LNCaP clone FGC (cell line): ENCODE results near the gene CDC37L1.
A peak's percentile ranks its signal among the peaks of the same experiment; 100 is the strongest.

ENCODE experiments used
- DNase-seq: peaks from one replicate; pipeline ENCODE4 v3.0.0-alpha.2; 2011; ENCODE audit warnings: low read depth
- H3K4me3 ChIP-seq: 2 replicates; pipeline ENCODE4 v1.5.1; 2011; ENCODE audit warnings: mild to moderate bottlenecking, low read depth, low read length, control low read depth
- CTCF ChIP-seq: IDR thresholded peaks from 2 replicates; pipeline ENCODE4 v1.5.1; 2012; ENCODE audit warnings: mild to moderate bottlenecking; ENCODE audit not compliant: control insufficient read depth, insufficient read depth; ENCODE audit errors: extremely low read depth

The CDC37L1 gene

GRCh38 chr9:4662108-4662988 is 17.0 kb upstream of the CDC37L1 start, which contains the start of gene PLPP6:
Gene PLPP6, plus strand, starts transcription at chr9:4662294. Its CDS starts 82 bp downstream, at chr9:4662376.
- H3K4me3 ChIP-seq: peak within 1 kb of the TSS; percentile 71
- peak; percentile 81 for DNase-seq
- peak; percentile 88 for TF ChIP-seq CTCF

GRCh38 chr9:4662989-4663792 is 16.2 kb upstream of the CDC37L1 start:
- TF ChIP-seq CTCF: no peak
- no peak for DNase-seq
- H3K4me3 ChIP-seq: peak overlapping the region; percentile 71

GRCh38 chr9:4663956-4664355 is 15.4 kb upstream of the CDC37L1 start:
- no peak for TF ChIP-seq CTCF
- no peak for DNase-seq
- H3K4me3 ChIP-seq: peak overlapping the region; percentile 71

GRCh38 chr9:4665357-4665756 is 14.0 kb upstream of the CDC37L1 start:
- DNase-seq: no peak
- TF ChIP-seq CTCF: no peak
- no peak overlapping the region for H3K4me3 ChIP-seq

- no peak for TF ChIP-seq CTCF
- DNase-seq: no peak
- H3K4me3 ChIP-seq: peak within 1 kb of the TSS; percentile 19; the same call in 1 of the 2 replicates
Observed at GRCh38 chr9:4666042-4666699, 13.2 kb upstream of the CDC37L1 start, which contains the start of gene SPATA6L. Gene SPATA6L, minus strand, starts transcription at chr9:4666480. Its CDS starts 230 bp downstream, at chr9:4666250.

- no peak for DNase-seq
- TF ChIP-seq CTCF: no peak
- no peak overlapping the region for H3K4me3 ChIP-seq
Observed at GRCh38 chr9:4667681-4668080, 11.7 kb upstream of the CDC37L1 start.
